Erythroblast (primary cell): ENCODE measurements around the gene TTYH2.

Experiments
- GATA1 ChIP-seq: IDR thresholded peaks from 2 replicates; pipeline ENCODE4 v1.6.1; 2011; ENCODE audit warnings: low read depth, mild to moderate bottlenecking, control low read depth, low read length, moderate library complexity
- POLR2A ChIP-seq: IDR thresholded peaks from 2 replicates; pipeline ENCODE4 v1.6.1; 2011; ENCODE audit warnings: mild to moderate bottlenecking, low read length

DNA sequence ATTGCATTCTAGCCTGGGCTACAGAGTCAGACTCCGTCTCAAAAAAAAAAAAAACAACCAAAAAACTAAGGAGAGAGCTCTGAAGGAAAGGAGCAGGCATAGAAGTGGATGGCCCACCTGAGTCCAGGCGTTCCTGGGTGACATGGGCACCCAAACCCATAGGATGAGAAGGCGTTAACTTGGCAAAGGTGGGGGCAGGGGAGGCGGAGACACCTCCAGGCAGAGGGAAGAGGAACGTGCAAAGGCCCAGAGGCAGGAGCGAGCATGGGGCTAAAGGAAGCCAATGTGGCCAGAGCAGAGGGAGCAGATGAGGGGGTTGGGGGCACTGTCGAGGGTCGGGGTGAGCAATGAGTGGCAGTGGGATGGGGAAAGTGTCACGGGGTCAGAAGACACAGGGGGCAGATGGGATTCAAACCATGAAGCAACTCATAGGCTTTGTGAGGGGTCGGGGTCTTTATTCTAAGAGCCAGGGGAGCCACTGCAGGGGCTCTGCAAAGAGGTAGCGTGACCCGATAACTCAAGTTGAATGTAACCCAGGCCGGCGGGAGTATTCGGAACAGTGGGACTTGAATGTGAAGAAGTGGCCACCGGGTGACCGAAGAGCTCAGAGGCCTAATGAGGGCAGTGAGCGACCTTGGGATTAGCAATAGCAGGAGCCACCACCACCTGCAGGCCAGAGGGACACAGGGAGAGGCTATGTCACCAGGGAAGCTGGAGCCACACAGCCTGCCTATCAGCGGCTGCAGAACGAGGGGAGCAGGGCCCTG, 11.8 kb downstream of the TTYH2 start:
- TF ChIP-seq POLR2A, result no peak
- TF ChIP-seq GATA1, result no peak
